K562 (cell line): ENCODE measurements around the gene EPHB4. TPM values are rescaled to one million over a fixed set of nuclear protein-coding genes. Genes with fewer than 3 reads are reported as not detected.

ENCODE experiments used
- ATAC-seq: fragments of 200-7000 bp; cut with Tn5 transposase; 3 replicates; pipeline ENCODE4 v1.9.1; 2020; ENCODE audit warnings: moderate library complexity
- BruUV-seq: library from RNA; stranded (reverse); fragments of 400-500 nt; replicated peaks from 2 replicates; lab custom pipeline; 2021; lab: Mats Ljungman, UMichigan
- CTCF ChIA-PET: fragments of 300-600 bp; formaldehyde crosslinking; extraction: SDS; loops from one replicate; lab custom pipeline; 2021; ENCODE audit warnings: low intra/inter-chr PET ratio; lab: Yijun Ruan, JAX
- POLR2A ChIA-PET: fragments of 300-600, 350-650 bp; sonication (Branson Sonifier 250); formaldehyde crosslinking; extraction: SDS; loops from one replicate; lab custom pipeline; 2021; ENCODE audit warnings: antibody characterized with exemption, inconsistent platforms; lab: Yijun Ruan, JAX
- DNase-seq, 4 experiments: peaks; one replicate each; pipeline versions ENCODE4 v3.0.0 to v3.0.0-alpha.2; 2011 to 2018; ENCODE audit warnings: low spot score in 3 of 4, mixed read lengths in 3 of 4; ENCODE audit errors: extremely low read depth in 1 of 4
- FAIRE-seq: peaks from 2 replicates; lab custom pipeline; 2011; peaks lifted over from hg19 to GRCh38; lab: Jason Lieb, UNC
- H2AFZ ChIP-seq: 2 replicates; pipeline ENCODE4 v1.6.0; 2011; ENCODE audit warnings: low read depth, low read length, control low read depth, inconsistent platforms
- H3K27ac ChIP-seq: fragments of 200-600 bp; 3 replicates; pipeline ENCODE4 v1.8.0; 2011; ENCODE audit warnings: low read depth, mild to moderate bottlenecking, control low read depth, inconsistent platforms, low read length, moderate library complexity, mixed read lengths; ENCODE audit errors: extremely low read depth
- H3K27me3 ChIP-seq, 2 experiments: fragments of 300-600 bp in 1 of 2; 2 replicates in 1 of 2; 3 replicates in 1 of 2; pipeline versions ENCODE4 v1.6.0 to v1.8.0; 2011; ENCODE audit warnings: inconsistent platforms in 2 of 2, low read length in 2 of 2, mild to moderate bottlenecking in 1 of 2, mixed read lengths in 1 of 2, moderate library complexity in 1 of 2; ENCODE audit not compliant: control insufficient read depth in 2 of 2, insufficient read depth in 2 of 2
- H3K36me3 ChIP-seq: fragments of 300-600 bp; 3 replicates; pipeline ENCODE4 v1.8.0; 2011; ENCODE audit warnings: mild to moderate bottlenecking, low read length, inconsistent platforms; ENCODE audit not compliant: control insufficient read depth, insufficient read depth
- H3K4me1 ChIP-seq, 2 experiments: fragments of 200-600 bp in 1 of 2; replicated peaks in 1 of 2; 2 replicates in 1 of 2; 3 replicates in 1 of 2; pipeline versions ENCODE4 v1.5.1 to v1.8.0; 2011; ENCODE audit warnings: inconsistent platforms in 2 of 2, low read length in 2 of 2, mild to moderate bottlenecking in 1 of 2, mixed read lengths in 1 of 2, moderate library complexity in 1 of 2; ENCODE audit not compliant: control insufficient read depth in 2 of 2, insufficient read depth in 2 of 2
- H3K4me2 ChIP-seq: 2 replicates; pipeline ENCODE4 v1.6.1; 2011; ENCODE audit warnings: low read length, control low read depth, inconsistent platforms, mixed read lengths; ENCODE audit not compliant: insufficient read depth
- H3K4me3 ChIP-seq: fragments of 200-600 bp; sonication (generic), shearing (Covaris generic); 2 replicates; pipeline ENCODE4 v1.5.1; 2016; ENCODE audit warnings: control low read depth, inconsistent platforms
- H3K79me2 ChIP-seq: fragments of 200-600 bp; 3 replicates; pipeline ENCODE4 v1.8.0; 2011; ENCODE audit warnings: low read length, inconsistent platforms; ENCODE audit not compliant: control insufficient read depth, insufficient read depth
- H3K9ac ChIP-seq, 2 experiments: 2 replicates each; pipeline versions ENCODE4 v1.6.0 to v1.6.1; 2011; ENCODE audit warnings: low read depth in 2 of 2, low read length in 2 of 2, control low read depth in 1 of 2, inconsistent platforms in 1 of 2, mild to moderate bottlenecking in 1 of 2, mixed read lengths in 1 of 2; ENCODE audit not compliant: insufficient read depth in 1 of 2
- H3K9me1 ChIP-seq: one replicate; pipeline ENCODE4 v1.6.0; 2011; ENCODE audit warnings: inconsistent platforms, mild to moderate bottlenecking, low read length, moderate library complexity; ENCODE audit not compliant: control insufficient read depth, insufficient read depth
- H3K9me3 ChIP-seq: replicated peaks from 2 replicates; pipeline ENCODE4 v1.5.1; 2011; ENCODE audit warnings: low read depth, low read length, inconsistent platforms; ENCODE audit not compliant: control insufficient read depth, insufficient read depth
- H4K20me1 ChIP-seq: replicated peaks from 2 replicates; pipeline ENCODE4 v1.6.1; 2011; ENCODE audit warnings: low read length, inconsistent platforms, mixed read lengths; ENCODE audit not compliant: control insufficient read depth, insufficient read depth
- IRF9 ChIP-seq: fragments of 450-650 bp; IDR thresholded peaks from 2 replicates; pipeline ENCODE4 v1.6.1; 2016; ENCODE audit warnings: missing biosample characterization, missing genetic modification characterization
- KLF16 ChIP-seq: IDR thresholded peaks from 2 replicates; pipeline ENCODE4 v1.6.1; 2016; ENCODE audit warnings: antibody characterized with exemption
- PATZ1 ChIP-seq: fragments of 250-450 bp; sonication (Bioruptor Pico); IDR thresholded peaks from 2 replicates; pipeline ENCODE4 v1.5.0; 2020; ENCODE audit warnings: mild to moderate bottlenecking, borderline replicate concordance
- PCBP2 ChIP-seq: fragments of 200-400 bp; formaldehyde crosslinking; IDR thresholded peaks from 2 replicates; pipeline ENCODE4 v1.6.1; 2018; ENCODE audit warnings: low read length, low read depth, mild to moderate bottlenecking, moderate library complexity; ENCODE audit not compliant: poor library complexity, severe bottlenecking
- POLR2H ChIP-seq: IDR thresholded peaks from 2 replicates; pipeline ENCODE4 v1.6.1; 2016; ENCODE audit warnings: missing genetic modification characterization, low read depth, mild to moderate bottlenecking, control low read depth, missing compliant biosample characterization, moderate library complexity
- PRMT5 ChIP-seq: sonication (generic); formaldehyde crosslinking; IDR thresholded peaks from 2 replicates; pipeline ENCODE4 v1.5.0; 2020; ENCODE audit warnings: missing genetic modification reagents
- RNF2 ChIP-seq: sonication (generic); IDR thresholded peaks from 2 replicates; pipeline ENCODE4 v1.6.1; 2016
- U2AF1 ChIP-seq: fragments of 200-400 bp; formaldehyde crosslinking; optimal IDR thresholded peaks from 2 replicates; pipeline ENCODE3; 2017; ENCODE audit warnings: mild to moderate bottlenecking, low read depth, low read length, moderate library complexity
- ZNF165 ChIP-seq: fragments of 250-450 bp; sonication (Bioruptor Pico); IDR thresholded peaks from 2 replicates; pipeline ENCODE4 v1.4.0; 2020; ENCODE audit warnings: borderline replicate concordance
- ZNF197 ChIP-seq: fragments of 200-800 bp; sonication (Bioruptor generic); IDR thresholded peaks from 2 replicates; pipeline ENCODE4 v1.6.1; 2016; ENCODE audit warnings: low read depth, missing genetic modification characterization, missing compliant biosample characterization
- ZNF717 ChIP-seq: fragments of 250-450 bp; sonication (Bioruptor Pico); IDR thresholded peaks from 2 replicates; pipeline ENCODE4 v1.5.0; 2021
- WGBS: fragments of 100-300 bp; shearing (Covaris generic); methylation state at CpG from one replicate; pipeline ENCODE4 v1.1.6; 2016; ENCODE audit warnings: low coverage, mixed read lengths; ENCODE audit not compliant: insufficient coverage; ENCODE audit errors: missing lambda C conversion rate; 5-methylcytosine and 5-hydroxymethylcytosine counted together
- in situ Hi-C: fragments of 300-500 bp; cut with MboI; formaldehyde crosslinking; loops from 4 replicates; pipeline ENCODE4 v1.15.0; 2018; ENCODE audit warnings: inconsistent platforms, mixed read lengths
- intact Hi-C: fragments of 100-400 bp; cut with micrococcal nuclease; formaldehyde crosslinking; loops from 2 replicates; pipeline ENCODE4 v1.14.2; 2022
- polyA plus RNA-seq, 8 experiments: library from polyadenylated mRNA; depleted of rRNA in 4 of 8; stranded (reverse) in 5 of 8; unstranded in 3 of 8; fragments of >200 nt; fragmentation: Nextera tagmentation in 2 of 8; fragmentation: Illumina TruSeq in 1 of 8; extraction: Ambion mirVana in 2 of 8; extraction: Trizol in 1 of 8; gene quantifications; 2 replicates each; pipeline versions ENCODE4 v1.2.1 to v1.2.3, GENCODE V29; 2011 to 2014; ENCODE audit warnings: inconsistent platforms in 1 of 8, missing spikeins in 1 of 8
- total RNA-seq, 7 experiments: library from RNA; depleted of rRNA in 6 of 7; stranded (reverse); fragments of >200 nt in 6 of 7; fragmentation: Illumina TruSeq in 2 of 7; extraction: Trizol in 2 of 7; gene quantifications; 2 replicates each; pipeline versions ENCODE4 v1.2.1 to v1.2.3, GENCODE V29; 2011 to 2021; ENCODE audit warnings: low replicate concordance in 1 of 7

The EPHB4 gene
- total and polyA plus RNA-seq, 9 of the 15 experiments (the other 6 are each of a cell fraction or from before 2014, with no cell fraction given) = 1.2 to 82.1 (median 37.9) TPM

- Histone ChIP-seq H3K36me3 (no peaks in the 10 kb centered on the region), H3K27me3 (no peaks in the 10 kb centered on the region), H3K27ac (peak overlapping the region; percentile 67), H3K4me3 (peak overlapping the region; percentile 16), H3K79me2 (no peaks in the 10 kb centered on the region), H3K9ac (peak overlapping the region; percentile 60 to 76; a peak in 3 of 4 replicates), H3K9me1 (no peaks in the 10 kb centered on the region), H4K20me1 (no peaks in the 10 kb centered on the region), H3K4me2 (peak overlapping the region; percentile 61), H2AFZ (peak overlapping the region; percentile 80), H3K9me3 (no peaks in the 10 kb centered on the region), H3K4me1 (peaks cover 20 to 35% of the 10 kb centered on the region in 2 experiments; a peak in 4 of 5 replicates)
- CTCF ChIA-PET = no interaction called here
- in situ Hi-C loops (no loop called here), intact Hi-C loops (no loop called here)
- 13% methylated on average over 8 of the region's 8 CpGs for WGBS
- BruUV-seq = no TSS peak
- POLR2A ChIA-PET = interaction anchor here (0.6 to 0.7 kb wide), 2 partner anchors 11 to 13 kb away, joined by 3 read pairs; no protein-coding TSS in a partner anchor
- ATAC-seq (no peak), FAIRE-seq (no peak), DNase-seq (peak in 1 of 4 experiments; percentile 59)
- TF ChIP-seq ZNF717 (CRISPR knock-in tag) (no peak), RNF2 (no peak), PCBP2 (no peak), ZNF197 (CRISPR knock-in tag) (no peak), PATZ1 (CRISPR knock-in tag) (no peak), POLR2H (no peak), PRMT5 (CRISPR knock-in tag) (no peak), KLF16 (no peak), U2AF1 (no peak), ZNF165 (no peak), IRF9 (tag) (no peak)
Observed at GRCh38 chr7:100840470-100841100, 13.3 kb upstream of the EPHB4 start.
